Spleen (tissue), 11 donors: ENCODE results near the gene USP15. TPM values are rescaled to one million over a fixed set of nuclear protein-coding genes. Genes with fewer than 3 reads are reported as not detected.

Experiments
- DNase-seq: peaks from one replicate; pipeline ENCODE4 v3.0.0-alpha.2; 2020
- H3K27ac ChIP-seq, 8 donors: fragments of 200-600 bp; sonication (generic) in 7 of 8; 1 replicate in 4 of 8; 2 replicates in 4 of 8; pipeline versions ENCODE4 v1.5.0 to v1.8.0; 2016 to 2021; ENCODE audit warnings: inconsistent platforms in 4 of 8, mild to moderate bottlenecking in 4 of 8, moderate library complexity in 1 of 8
- H3K27me3 ChIP-seq, 7 donors: fragments of 200-600 bp; sonication (generic) in 6 of 7; replicated peaks in 1 of 7; 1 replicate in 4 of 7; 2 replicates in 3 of 7; pipeline versions ENCODE4 v1.5.0 to v1.8.0; 2016 to 2021; ENCODE audit warnings: inconsistent platforms in 3 of 7, mild to moderate bottlenecking in 1 of 7
- H3K36me3 ChIP-seq, 6 donors: fragments of 200-600 bp; sonication (generic) in 5 of 6; 1 replicate in 4 of 6; 2 replicates in 2 of 6; pipeline versions ENCODE4 v1.5.0 to v1.8.0; 2016 to 2021; ENCODE audit warnings: inconsistent platforms in 2 of 6
- H3K4me1 ChIP-seq, 6 donors: fragments of 200-600 bp; sonication (generic) in 5 of 6; 1 replicate in 3 of 6; 2 replicates in 3 of 6; pipeline versions ENCODE4 v1.5.0 to v1.8.0; 2016 to 2021; ENCODE audit warnings: inconsistent platforms in 3 of 6
- H3K4me3 ChIP-seq, 8 donors: fragments of 200-600 bp; sonication (generic) in 7 of 8; 1 replicate in 4 of 8; 2 replicates in 4 of 8; pipeline versions ENCODE4 v1.5.0 to v1.8.0; 2016 to 2021; ENCODE audit warnings: inconsistent platforms in 4 of 8, mild to moderate bottlenecking in 4 of 8, moderate library complexity in 2 of 8
- H3K9me3 ChIP-seq, 8 donors: fragments of 200-600 bp; sonication (generic) in 7 of 8; 1 replicate in 4 of 8; 2 replicates in 4 of 8; pipeline versions ENCODE4 v1.5.0 to v1.8.0; 2016 to 2021; ENCODE audit warnings: inconsistent platforms in 4 of 8
- POLR2A ChIP-seq, 3 donors: fragments of 450-650 bp; IDR thresholded peaks; one replicate each; pipeline ENCODE4 v1.5.1; 2017; ENCODE audit warnings: antibody characterized with exemption in 3 of 3, mild to moderate bottlenecking in 1 of 3
- POLR2AphosphoS5 ChIP-seq, 3 donors: sonication (generic); formaldehyde crosslinking; IDR thresholded peaks; one replicate each; pipeline ENCODE4 v1.5.1; 2017; ENCODE audit warnings: antibody characterized with exemption in 3 of 3
- WGBS, 5 donors: extraction: QIAGEN DNeasy Blood & Tissue Kit in 3 of 5; methylation state at CpG; one replicate each; pipeline versions ENCODE4 v1.1.5 to v1.1.7; 2013 to 2018; 5-methylcytosine and 5-hydroxymethylcytosine counted together
- intact Hi-C: fragments of 100-400 bp; cut with DNase I; formaldehyde crosslinking; loops from one replicate; pipeline ENCODE4 v1.15.0; 2023; ENCODE audit warnings: low total_unique reads
- polyA plus RNA-seq, 3 donors: library from polyadenylated mRNA; stranded (reverse); fragments of 200-250 nt; gene quantifications; one replicate each; pipeline ENCODE4 v1.2.1, GENCODE V29; 2013
- total RNA-seq, 7 donors: library from RNA; depleted of rRNA in 3 of 7; stranded (reverse); fragments of >200 nt in 3 of 7; fragmentation: NEBNext Ultra II Directional in 4 of 7; extraction: Animal tissue kit (Norgen Biotek cat#: 25700) in 4 of 7; gene quantifications; one replicate each; pipeline versions ENCODE4 v1.1.0 to v1.2.1, GENCODE V29; 2016 to 2021
- TF ChIP-seq, protein P1 (sequence below), 11 experiments: fragments of 200-600 bp in 7 of 11; fragments of 450-650 bp in 4 of 11; sonication (generic) in 4 of 11; IDR thresholded peaks in 8 of 11; conservative IDR thresholded peaks in 3 of 11; 1 replicate in 7 of 11; 2 replicates in 4 of 11; pipeline versions ENCODE4 v1.4.0 to v1.8.0; 2016 to 2021; ENCODE audit warnings: antibody characterized with exemption in 11 of 11, inconsistent platforms in 4 of 11, mild to moderate bottlenecking in 1 of 11
- donor health status: healthy with polysubstance abuse.
- donor health status: DM: no; HTN: no; CAD: no; lungs with moderate emphysema.
- donor health status: DM: no; HTN: no; CAD: no.
- donor health status: Bipolar disorder and iron deficiency.
- donor health status: healthy.
- donor health status: DM: no; HTN: no; CAD: no.
- donor health status: DM: yes; HTN: yes; CAD: no.

Gene USP15
- total and polyA plus RNA-seq, 10 donors, result 65.3 to 288 (median 162) TPM

DNA sequence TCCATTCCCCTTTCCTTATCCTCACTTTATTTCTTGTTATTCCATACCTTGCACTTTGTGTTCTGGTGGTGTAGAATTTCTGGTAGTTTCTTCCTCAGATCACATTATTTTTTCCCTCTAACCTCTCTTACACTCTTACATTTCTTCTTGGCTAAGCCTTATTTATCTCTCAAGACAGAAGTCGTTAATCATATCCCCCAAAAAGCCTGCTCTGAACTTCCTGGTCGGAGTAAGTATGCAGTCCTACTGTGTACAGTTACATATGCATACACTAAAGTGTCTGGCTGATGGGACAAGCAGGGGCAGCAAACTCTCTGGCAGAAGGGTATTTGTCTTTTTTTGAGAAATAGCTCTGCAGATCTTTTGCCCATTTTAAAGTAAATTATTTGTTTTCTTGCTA is 33.1 kb upstream of the USP15 start:
- H3K27me3 ChIP-seq, result no peaks in the 10 kb centered on the region
- intact Hi-C loops, result no loop called here
- no peak overlapping the region for H3K4me3 ChIP-seq
- H3K9me3 ChIP-seq, result no peaks in the 10 kb centered on the region
- H3K27ac ChIP-seq, result no peak overlapping the region
- TF ChIP-seq, protein P1, sequence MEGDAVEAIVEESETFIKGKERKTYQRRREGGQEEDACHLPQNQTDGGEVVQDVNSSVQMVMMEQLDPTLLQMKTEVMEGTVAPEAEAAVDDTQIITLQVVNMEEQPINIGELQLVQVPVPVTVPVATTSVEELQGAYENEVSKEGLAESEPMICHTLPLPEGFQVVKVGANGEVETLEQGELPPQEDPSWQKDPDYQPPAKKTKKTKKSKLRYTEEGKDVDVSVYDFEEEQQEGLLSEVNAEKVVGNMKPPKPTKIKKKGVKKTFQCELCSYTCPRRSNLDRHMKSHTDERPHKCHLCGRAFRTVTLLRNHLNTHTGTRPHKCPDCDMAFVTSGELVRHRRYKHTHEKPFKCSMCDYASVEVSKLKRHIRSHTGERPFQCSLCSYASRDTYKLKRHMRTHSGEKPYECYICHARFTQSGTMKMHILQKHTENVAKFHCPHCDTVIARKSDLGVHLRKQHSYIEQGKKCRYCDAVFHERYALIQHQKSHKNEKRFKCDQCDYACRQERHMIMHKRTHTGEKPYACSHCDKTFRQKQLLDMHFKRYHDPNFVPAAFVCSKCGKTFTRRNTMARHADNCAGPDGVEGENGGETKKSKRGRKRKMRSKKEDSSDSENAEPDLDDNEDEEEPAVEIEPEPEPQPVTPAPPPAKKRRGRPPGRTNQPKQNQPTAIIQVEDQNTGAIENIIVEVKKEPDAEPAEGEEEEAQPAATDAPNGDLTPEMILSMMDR (IDR thresholded peaks at IDR 0.05 in 8 of 11, conservative IDR thresholded peaks at IDR 0.05 in 3 of 11), result no peak
- TF ChIP-seq POLR2AphosphoS5 (IDR thresholded peaks at IDR 0.05) (no peak), POLR2A (IDR thresholded peaks at IDR 0.05) (no peak)
- no peaks in the 10 kb centered on the region for H3K36me3 ChIP-seq
- no peak for DNase-seq
- H3K4me1 ChIP-seq, result no peaks in the 10 kb centered on the region
- WGBS, 5 donors, result 66 to 79% (median 74%) methylated on average over 2 of the region's 2 CpGs

DNA sequence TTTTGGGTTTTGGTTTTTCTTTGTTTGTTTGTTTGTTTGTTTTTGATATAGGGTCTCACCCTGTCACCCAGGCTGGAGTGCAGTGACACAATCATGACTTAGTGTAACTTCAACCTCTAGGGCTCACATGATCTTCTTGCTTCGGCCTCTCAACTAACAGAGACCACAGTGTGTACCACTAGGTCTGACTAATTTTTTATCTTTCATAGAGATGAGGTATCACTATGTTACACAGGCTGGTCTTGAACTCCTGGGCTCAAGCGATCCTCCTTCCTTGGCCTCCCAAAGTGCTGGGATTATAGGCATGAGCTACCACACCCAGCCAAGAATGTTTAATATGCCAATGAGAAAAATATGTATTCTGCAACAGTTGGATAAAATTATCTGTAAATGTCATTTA is 29.6 kb upstream of the USP15 start:
- no peak for DNase-seq
- intact Hi-C loops, result no loop called here
- no peaks in the 10 kb centered on the region for H3K36me3 ChIP-seq
- no peaks in the 10 kb centered on the region for H3K4me1 ChIP-seq
- TF ChIP-seq POLR2A (IDR thresholded peaks at IDR 0.05), result no peak
- TF ChIP-seq, protein P1 (IDR thresholded peaks at IDR 0.05 in 8 of 11, conservative IDR thresholded peaks at IDR 0.05 in 3 of 11), result no peak
- no peak for TF ChIP-seq POLR2AphosphoS5 (IDR thresholded peaks at IDR 0.05)
- H3K27me3 ChIP-seq, result no peaks in the 10 kb centered on the region
- no peaks in the 10 kb centered on the region for H3K9me3 ChIP-seq
- no peak overlapping the region for H3K27ac ChIP-seq
- 84 to 100% (median 91%) methylated on average over 2 of the region's 2 CpGs for WGBS, 5 donors
- H3K4me3 ChIP-seq, result no peak overlapping the region

DNA sequence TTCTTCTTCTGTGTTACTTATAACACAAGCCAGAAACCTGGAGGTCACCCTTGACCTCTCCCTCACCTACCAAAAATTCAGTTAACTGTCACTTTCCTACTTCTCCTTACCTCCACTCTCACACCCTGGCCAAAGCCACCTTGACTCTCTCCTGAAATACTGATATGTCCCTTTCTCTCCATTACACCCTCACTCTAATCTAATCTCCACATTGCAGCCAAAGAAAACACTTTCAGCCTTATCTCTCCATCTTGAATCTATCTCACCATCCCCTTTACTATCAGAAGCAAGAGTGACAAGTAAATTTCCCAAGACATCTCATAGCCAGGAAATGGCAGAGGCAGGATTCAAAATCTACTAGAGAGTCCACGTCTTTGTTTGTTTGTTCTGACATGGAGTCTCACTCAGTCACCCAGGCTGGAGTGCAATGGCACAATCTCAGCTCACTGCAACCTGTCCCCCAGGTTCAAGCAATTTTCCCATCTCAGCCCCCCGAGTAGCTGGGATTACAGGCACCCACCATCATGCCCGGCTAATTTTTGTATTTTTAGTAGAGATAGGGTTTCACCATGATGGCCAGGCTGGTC is 28.0 kb upstream of the USP15 start:
- Histone ChIP-seq H3K4me1 (no peaks in the 10 kb centered on the region), H3K9me3 (peaks cover 0 to 10% (median 8%) of the 10 kb centered on the region in 8 donors), H3K4me3 (no peak overlapping the region), H3K27me3 (no peaks in the 10 kb centered on the region), H3K36me3 (no peaks in the 10 kb centered on the region), H3K27ac (no peak overlapping the region)
- intact Hi-C loops, result no loop called here
- 77 to 89% (median 81%) methylated on average over 3 of the region's 3 CpGs for WGBS, 5 donors
- DNase-seq, result no peak
- TF ChIP-seq, protein P1 (IDR thresholded peaks at IDR 0.05 in 8 of 11, conservative IDR thresholded peaks at IDR 0.05 in 3 of 11), result no peak

DNA sequence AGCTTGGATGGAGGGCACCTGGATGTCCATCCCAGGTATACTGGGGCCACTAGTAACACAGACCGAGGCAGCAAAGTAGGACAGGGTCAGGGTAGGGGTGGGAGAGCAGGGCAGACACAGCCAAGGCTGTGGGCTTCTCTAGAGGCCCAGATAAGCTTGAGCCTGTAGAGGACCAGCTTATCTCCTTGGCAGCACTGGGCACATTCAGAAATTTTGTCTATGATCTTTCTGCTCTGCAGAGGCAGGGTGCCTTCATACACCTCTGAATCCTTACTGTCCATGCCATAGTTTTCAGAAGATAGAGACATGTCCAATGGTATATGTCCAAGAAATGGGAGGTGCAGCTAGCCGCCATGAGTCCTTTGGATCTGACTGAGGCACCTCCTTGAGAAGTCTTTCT is 26.4 kb upstream of the USP15 start:
- Histone ChIP-seq H3K4me3 (no peak overlapping the region), H3K27ac (no peak overlapping the region), H3K9me3 (peaks cover 0 to 18% (median 13%) of the 10 kb centered on the region in 8 donors), H3K4me1 (no peaks in the 10 kb centered on the region), H3K36me3 (no peaks in the 10 kb centered on the region), H3K27me3 (no peaks in the 10 kb centered on the region)
- no peak for DNase-seq
- intact Hi-C loops, result no loop called here
- no peak for TF ChIP-seq POLR2AphosphoS5 (IDR thresholded peaks at IDR 0.05)
- no peak for TF ChIP-seq POLR2A (IDR thresholded peaks at IDR 0.05)
- TF ChIP-seq, protein P1 (IDR thresholded peaks at IDR 0.05 in 8 of 11, conservative IDR thresholded peaks at IDR 0.05 in 3 of 11), result no peak
- 88 to 100% (median 95%) methylated on average over 2 of the region's 2 CpGs for WGBS, 5 donors
